Measurements from ENCODE around the gene RBM23. TPM values are rescaled to one million over a fixed set of nuclear protein-coding genes. Genes with fewer than 3 reads are reported as not detected.

RBM23 gene
- total and polyA plus RNA-seq, 9 of the 15 experiments (the other 6 are each of a cell fraction or from before 2014, with no cell fraction given), result 46.0 to 102 (median 58.5) TPM

DNA sequence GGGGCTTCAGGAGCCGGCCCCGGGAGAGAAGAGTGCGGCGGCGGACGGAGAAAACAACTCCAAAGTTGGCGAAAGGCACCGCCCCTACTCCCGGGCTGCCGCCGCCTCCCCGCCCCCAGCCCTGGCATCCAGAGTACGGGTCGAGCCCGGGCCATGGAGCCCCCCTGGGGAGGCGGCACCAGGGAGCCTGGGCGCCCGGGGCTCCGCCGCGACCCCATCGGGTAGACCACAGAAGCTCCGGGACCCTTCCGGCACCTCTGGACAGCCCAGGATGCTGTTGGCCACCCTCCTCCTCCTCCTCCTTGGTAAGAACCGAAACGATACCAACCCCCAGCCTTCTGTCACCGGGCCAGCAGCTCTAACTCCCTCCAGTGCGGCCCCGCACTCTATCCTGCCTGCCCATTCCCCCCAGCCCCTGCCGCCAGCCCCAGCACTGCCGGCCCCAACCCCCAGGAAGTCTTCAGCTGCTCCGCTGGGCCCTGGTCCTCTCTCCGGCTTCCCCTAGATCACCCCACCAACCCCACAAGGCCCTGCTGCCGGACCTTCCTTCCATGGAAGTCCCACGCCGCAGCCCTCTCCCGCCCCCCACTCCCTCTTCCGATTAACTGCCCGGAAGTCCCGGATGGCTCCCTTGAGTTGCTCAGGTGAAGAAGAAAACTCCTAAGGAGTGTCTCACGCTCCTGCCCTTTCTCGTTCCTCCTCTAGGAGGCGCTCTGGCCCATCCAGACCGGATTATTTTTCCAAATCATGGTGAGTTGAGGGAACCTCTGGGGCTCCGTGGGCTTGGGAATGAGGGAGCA is 46.7 kb downstream of the RBM23 start (continued):
- TF ChIP-seq, protein P1, sequence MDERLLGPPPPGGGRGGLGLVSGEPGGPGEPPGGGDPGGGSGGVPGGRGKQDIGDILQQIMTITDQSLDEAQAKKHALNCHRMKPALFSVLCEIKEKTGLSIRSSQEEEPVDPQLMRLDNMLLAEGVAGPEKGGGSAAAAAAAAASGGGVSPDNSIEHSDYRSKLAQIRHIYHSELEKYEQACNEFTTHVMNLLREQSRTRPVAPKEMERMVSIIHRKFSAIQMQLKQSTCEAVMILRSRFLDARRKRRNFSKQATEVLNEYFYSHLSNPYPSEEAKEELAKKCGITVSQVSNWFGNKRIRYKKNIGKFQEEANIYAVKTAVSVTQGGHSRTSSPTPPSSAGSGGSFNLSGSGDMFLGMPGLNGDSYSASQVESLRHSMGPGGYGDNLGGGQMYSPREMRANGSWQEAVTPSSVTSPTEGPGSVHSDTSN (CRISPR knock-in tag; IDR thresholded peaks at IDR 0.05; ENCODE audit: low read depth), result no peak
- TF ChIP-seq, protein P1 (tag; conservative IDR thresholded peaks at IDR 0.05; ENCODE audit: low read depth), result no peak
- TF ChIP-seq POLR2B (IDR thresholded peaks at IDR 0.05; ENCODE audit: low read depth, partially characterized antibody), result peak; percentile 33
- TF ChIP-seq ZSCAN32 (CRISPR knock-in tag; IDR thresholded peaks at IDR 0.05), result no peak
- no peak for TF ChIP-seq MCM5 (IDR thresholded peaks at IDR 0.05; ENCODE audit: low read depth)
- no peak for TF ChIP-seq RFX5 (IDR thresholded peaks at IDR 0.05; ENCODE audit: low read depth, low read length)
- TF ChIP-seq HNRNPUL1 (IDR thresholded peaks at IDR 0.05; ENCODE audit: low read length), result no peak
- 0 out of 2 replicates have a peak, but pooled peaks have one; percentile 14 for TF ChIP-seq SMAD4 (CRISPR knock-in tag; conservative IDR thresholded peaks at IDR 0.05)
- no peak for TF ChIP-seq ZNF3 (CRISPR knock-in tag; IDR thresholded peaks at IDR 0.05)
- 0 out of 2 replicates have a peak, but pooled peaks have one; percentile 19 for TF ChIP-seq CC2D1A (IDR thresholded peaks at IDR 0.05)
- TF ChIP-seq XRCC5 (IDR thresholded peaks at IDR 0.05; ENCODE audit: low read depth, low read length), result peak; percentile 83; the same call in 1 of the 2 replicates
- no peak for TF ChIP-seq KDM1A (IDR thresholded peaks at IDR 0.05)
- TF ChIP-seq, protein P2, sequence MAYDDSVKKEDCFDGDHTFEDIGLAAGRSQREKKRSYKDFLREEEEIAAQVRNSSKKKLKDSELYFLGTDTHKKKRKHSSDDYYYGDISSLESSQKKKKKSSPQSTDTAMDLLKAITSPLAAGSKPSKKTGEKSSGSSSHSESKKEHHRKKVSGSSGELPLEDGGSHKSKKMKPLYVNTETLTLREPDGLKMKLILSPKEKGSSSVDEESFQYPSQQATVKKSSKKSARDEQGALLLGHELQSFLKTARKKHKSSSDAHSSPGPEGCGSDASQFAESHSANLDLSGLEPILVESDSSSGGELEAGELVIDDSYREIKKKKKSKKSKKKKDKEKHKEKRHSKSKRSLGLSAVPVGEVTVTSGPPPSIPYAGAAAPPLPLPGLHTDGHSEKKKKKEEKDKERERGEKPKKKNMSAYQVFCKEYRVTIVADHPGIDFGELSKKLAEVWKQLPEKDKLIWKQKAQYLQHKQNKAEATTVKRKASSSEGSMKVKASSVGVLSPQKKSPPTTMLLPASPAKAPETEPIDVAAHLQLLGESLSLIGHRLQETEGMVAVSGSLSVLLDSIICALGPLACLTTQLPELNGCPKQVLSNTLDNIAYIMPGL (CRISPR knock-in tag; IDR thresholded peaks at IDR 0.05), result 0 out of 2 replicates have a peak, but pooled peaks have one; percentile 35
- TF ChIP-seq NUFIP1 (IDR thresholded peaks at IDR 0.05; ENCODE audit: partially characterized antibody), result no peak
- TF ChIP-seq ESRRA (IDR thresholded peaks at IDR 0.05; ENCODE audit: borderline replicate concordance, low read depth), result no peak
- no peak for TF ChIP-seq CHCHD3 (CRISPR knock-in tag; IDR thresholded peaks at IDR 0.05)
- no peak for TF ChIP-seq CEBPB (tag; IDR thresholded peaks at IDR 0.05)
- TF ChIP-seq TEAD1 (CRISPR knock-in tag; IDR thresholded peaks at IDR 0.05), result 0 out of 4 replicates have a peak, but pooled peaks of 1 of the 2 experiments have one; percentile 23
- TF ChIP-seq ADNP (tag; IDR thresholded peaks at IDR 0.05), result no peak
- TF ChIP-seq JUN (IDR thresholded peaks at IDR 0.05; ENCODE audit: borderline replicate concordance, low read depth, low read length), result 0 out of 2 replicates have a peak, but pooled peaks have one; percentile 22
- TF ChIP-seq JUN (CRISPR knock-in tag; IDR thresholded peaks at IDR 0.05; ENCODE audit: borderline replicate concordance), result no peak
- TF ChIP-seq E4F1 (CRISPR knock-in tag; IDR thresholded peaks at IDR 0.05; ENCODE audit: borderline replicate concordance), result no peak
- TF ChIP-seq MIER1 (IDR thresholded peaks at IDR 0.05; ENCODE audit: low read depth), result no peak

All from K562 (cell line).